HG02610 (cell line): Measurements from ENCODE around the gene WWTR1.
A peak's percentile ranks its signal among the peaks of the same experiment; 100 is the strongest.

ENCODE experiments used
- ATAC-seq: cut with Tn5 transposase; IDR thresholded peaks from one replicate; pipeline ENCODE4 v1.9.1; 2021; ENCODE audit warnings: mild to moderate bottlenecking, moderate library complexity; ENCODE audit not compliant: unreplicated experiment

Gene WWTR1

GRCh38 chr3:149538371-149538770, 119.5 kb downstream of the WWTR1 start:
- ATAC-seq, result no peak

DNA sequence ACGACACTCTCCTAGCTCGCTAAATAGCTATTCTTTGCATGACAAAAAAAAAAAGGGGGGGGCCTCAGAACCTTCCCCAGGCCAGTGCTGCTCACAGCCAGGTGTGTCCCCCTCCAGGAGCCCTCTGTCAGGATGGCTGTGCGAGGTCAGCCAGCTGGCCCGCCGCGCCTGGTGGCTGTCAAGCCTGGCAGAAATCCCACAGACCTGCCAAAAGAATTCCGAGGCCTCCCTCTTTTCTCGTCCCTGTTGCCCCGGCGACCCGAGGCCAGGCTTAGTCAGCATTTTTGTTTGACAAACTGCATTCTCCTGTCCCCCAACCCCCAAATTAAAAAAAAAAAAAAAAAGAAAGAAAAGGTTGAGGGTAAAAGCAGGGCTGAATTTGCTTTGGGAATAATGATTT, 121.4 kb downstream of the WWTR1 start:
- ATAC-seq, result no peak

DNA sequence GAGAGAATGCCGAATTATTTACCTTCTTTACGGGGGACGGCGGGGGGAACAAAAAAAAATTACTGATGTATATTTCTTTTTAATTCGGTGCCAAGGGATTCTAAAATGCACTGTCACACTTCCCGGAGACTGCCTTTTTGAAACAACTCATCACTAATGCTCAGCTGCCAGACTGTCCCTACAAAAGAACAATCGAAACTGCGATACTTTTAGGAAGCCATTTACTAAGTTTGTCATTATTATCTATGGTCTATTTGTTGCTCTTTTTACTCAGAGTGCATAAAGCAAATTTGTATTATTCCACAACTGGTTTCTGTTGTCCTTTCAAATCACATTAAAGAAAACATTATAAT, 122.5 kb downstream of the WWTR1 start:
- no peak for ATAC-seq

DNA sequence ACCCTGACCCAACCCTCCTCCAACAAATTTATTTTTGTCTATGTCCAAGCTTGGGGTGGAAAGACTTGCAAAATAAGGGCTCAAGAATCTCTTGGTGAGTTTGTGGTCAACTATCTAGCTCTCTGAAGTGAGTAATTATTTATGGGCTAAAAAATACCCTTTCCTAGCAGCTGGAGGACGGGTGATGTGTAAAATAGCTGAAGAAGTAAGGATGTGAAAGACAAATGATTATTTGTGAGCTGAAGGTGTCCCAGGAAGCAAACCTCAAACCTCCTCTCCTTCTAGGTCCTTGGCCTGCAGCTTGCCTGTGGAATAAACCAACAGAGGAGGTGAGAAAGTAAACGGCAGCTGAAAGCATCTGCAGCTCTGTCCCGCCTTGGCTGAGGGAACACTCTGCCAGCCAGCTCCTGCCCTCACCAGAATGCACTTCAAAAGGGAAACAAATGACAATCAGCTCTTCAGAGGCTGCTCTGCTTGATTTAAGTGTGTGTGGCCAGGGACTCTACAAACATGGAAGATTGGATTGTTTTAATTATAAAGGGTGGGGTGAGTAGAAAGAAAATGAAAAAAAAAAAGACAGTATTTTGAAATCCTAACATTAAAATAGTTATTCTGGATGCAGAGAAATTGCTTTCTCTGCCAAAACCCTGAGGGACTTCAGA, 123.0 kb downstream of the WWTR1 start:
- ATAC-seq, result no peak

DNA sequence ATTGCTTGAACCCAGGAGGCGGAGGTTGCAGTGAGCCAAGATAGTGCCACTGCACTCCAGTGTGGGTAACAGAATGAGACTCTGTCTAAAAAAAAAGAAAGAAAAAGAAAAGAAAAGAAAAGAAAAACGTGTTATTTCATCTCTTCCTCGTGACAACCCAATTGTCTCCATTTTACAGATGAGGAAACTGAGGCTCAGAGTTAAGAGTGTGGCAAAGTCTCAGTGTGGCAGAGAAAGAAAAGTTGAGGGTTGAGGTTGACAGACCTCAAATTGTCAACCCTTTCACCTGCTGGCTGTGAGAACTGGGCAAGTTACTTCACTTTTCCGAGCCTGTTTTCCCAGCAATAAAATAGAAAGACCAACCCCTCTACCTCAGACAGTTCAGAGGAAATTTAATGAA, 123.7 kb downstream of the WWTR1 start:
- no peak for ATAC-seq

DNA sequence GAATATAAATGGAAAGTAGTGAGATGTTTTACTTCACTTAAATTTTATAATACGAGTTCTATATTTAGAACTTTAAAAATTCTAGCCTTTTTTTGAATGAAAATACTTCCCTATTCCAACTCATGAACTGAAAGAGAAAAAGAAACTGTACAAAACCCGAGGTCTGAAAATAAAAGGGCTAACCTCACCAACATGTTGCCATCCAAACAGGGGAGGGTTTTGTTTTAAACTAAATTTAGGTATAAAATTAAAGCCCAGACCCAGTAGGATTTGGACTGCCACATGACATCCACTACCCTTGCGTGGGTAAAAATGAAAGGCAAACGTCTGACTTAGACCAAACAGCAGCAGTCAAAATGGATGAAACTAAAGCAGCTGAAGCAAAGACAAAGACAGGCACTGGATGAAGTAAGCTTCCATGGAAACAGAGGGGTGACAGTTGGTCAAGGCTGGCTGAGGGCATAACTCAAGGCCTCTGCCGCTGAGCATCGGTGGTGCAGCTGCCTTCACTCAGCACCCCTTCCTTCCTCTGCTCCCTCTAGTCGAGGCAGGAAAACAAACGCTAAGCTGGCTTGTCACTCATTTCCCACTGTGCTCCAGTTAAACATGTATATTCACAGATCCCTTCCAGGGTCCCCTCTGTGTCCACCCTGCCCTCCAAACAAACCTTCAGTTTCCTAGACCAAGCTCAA, 125.2 kb downstream of the WWTR1 start:
- peak; percentile 48 for ATAC-seq

DNA sequence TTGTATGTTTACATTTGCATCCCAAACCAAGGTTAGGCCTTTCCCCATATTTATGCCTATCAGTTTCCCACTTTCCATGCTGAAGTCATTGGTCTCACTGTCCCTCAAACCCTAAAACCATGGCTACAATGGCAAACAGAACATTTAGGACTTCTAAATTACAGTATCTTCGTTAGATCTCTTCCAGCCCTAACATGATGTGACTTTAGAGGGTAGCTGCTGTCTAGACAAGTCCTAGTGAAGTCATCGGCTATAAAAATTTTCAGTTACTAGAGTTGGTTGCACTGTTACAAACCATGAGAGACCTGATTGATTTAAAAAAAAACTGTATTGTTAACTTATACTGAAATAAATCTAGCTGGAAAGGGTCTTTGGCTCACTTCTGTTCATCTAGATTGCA, 128.7 kb downstream of the WWTR1 start:
- no peak for ATAC-seq

DNA sequence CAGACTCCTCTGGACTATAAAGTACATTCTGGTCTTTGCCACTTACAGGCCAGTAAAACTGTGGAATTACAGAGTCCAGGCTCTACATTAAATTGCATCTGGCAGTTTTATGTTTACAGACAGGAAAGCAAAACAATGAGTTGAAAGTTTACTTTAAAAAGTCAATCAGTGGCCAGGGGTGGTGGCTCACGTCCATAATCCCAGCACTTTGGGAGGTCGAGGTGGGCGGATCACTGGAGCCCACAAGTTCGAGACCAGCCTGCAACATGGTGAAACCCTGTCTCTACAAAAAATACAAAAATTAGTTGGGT, 129.5 kb downstream of the WWTR1 start:
- no peak for ATAC-seq

DNA sequence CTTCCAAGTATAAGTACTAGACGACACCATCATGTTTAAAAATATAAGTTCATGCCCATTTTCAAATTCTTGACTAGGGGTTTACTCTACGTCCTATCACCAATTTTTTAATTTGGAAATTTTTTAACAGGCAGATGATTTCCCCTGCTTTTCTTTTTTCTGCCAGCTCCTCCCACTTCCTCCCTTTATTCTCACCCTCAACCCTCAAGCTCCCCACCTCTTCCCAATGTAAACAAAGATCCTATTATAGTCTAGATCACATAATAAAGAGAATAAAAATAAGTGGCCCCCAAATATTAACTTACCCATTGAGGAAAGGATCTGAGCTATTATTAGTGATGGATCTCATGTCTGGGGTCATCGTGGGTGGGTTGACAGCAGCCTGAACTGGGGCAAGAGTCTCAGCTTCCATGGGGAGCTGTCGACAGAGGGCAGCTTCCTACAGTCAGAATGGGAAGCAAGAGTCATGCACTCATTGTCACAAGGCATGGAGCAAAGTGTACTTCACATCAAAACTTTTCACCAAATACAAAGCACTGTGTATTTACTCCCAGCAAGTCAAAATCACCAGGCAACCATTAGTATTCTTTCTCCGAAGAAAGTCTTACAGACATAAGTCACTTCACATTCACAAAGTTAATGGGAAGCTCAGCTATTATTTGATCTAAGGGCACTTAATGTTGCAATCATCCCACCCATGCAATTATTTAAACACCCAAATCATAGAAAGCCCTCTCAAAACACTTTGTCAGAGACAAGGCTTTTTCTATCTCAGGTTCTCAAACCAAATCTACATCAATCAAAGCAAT, 130.1 kb downstream of the WWTR1 start:
- ATAC-seq, result no peak

DNA sequence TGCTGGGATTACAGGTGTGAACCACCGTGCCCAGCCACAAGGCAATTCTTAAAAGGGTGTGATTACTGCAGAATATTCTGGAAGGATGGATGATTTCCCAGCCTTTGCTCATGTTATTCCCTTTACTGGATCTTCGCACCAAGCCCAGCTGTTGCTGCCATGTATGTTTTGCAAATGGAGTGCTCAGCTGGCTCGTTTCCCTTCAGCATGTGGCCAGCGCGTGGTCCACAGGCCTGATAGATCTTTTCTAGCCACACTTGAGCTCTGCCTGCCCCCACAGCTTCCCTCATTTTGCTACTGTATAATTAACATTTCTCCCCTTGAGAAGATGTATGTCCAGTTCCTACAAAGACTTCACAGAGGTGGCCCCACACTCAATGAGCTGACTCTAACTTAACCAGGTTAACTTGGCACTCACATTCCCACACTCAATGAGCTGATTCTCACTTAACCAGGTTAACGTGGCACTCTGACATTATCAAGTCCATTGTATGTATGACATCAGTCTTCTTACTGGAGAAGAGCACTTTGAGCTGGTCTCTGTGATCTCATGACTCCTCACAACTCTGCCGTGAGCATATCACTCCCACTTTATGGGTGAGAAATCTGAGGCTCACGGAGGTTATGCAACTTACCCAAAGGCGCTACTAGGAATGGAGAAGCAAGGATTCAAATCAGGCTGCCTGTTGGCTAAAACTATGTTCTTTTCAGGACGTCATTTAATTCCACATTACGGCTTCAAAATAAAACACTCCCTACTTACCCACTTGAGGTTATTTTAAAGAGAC, 134.1 kb downstream of the WWTR1 start:
- no peak for ATAC-seq

DNA sequence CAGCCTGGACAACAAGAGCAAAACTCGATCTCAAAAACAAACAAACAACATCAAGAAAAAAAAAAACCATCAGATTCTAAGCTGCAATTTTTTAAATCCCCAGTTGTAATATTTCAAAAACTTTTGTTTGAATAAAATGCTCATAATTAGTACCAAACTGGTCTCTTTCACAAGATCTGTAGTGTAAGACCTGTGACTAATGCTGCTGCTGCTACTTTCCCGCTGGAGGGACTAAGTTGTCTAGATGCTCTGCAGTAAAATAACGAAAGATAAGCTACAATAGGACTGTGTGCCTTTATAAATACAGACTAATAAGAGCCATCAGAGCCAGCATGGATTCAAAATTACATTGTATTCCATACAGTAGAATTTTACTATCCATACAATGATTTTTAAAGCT, 137.9 kb downstream of the WWTR1 start:
- ATAC-seq, result no peak

DNA sequence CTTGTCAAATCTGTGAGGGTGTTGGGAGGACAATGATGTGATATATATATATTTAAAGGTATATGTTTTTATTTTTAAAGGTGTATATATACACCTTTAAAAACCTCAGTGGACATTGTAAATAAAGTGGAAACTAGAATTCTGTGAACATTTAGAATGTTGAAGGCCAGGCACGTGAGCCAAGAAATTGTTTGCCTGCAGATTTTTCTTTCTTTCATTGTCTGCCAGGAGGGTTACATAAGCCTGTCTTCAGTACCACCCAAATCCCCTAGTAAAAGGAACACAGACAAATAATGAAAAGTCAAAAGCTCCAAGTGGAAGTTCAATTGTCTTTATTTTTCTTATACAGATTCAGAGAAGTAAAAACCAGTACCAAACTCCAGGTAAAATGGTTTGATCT, 140.9 kb downstream of the WWTR1 start:
- ATAC-seq, result no peak

DNA sequence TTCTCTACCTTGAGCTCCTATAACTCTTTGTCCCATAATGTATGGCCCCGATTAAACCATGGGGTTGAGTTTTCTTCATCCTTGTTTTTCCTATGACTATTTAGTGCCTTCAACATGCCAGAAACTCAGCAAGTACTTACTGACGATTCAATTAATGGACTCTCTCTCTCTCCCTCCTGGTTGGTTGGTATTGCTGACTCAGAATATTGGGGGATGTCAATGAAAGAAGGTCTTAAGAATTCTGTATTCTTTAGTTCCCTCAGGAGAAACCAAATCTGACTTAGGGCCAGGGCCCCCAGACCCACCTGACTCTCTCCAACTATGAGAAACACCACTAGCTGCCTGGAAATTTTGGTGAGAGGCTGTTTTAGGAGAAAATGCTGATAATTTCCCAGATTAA, 142.6 kb downstream of the WWTR1 start:
- ATAC-seq, result no peak

GRCh38 chr3:149514471-149514870, 143.4 kb downstream of the WWTR1 start:
- no peak for ATAC-seq

- ATAC-seq, result peak; percentile 82
Measured at GRCh38 chr3:149512073-149512782, 145.6 kb downstream of the WWTR1 start.

DNA sequence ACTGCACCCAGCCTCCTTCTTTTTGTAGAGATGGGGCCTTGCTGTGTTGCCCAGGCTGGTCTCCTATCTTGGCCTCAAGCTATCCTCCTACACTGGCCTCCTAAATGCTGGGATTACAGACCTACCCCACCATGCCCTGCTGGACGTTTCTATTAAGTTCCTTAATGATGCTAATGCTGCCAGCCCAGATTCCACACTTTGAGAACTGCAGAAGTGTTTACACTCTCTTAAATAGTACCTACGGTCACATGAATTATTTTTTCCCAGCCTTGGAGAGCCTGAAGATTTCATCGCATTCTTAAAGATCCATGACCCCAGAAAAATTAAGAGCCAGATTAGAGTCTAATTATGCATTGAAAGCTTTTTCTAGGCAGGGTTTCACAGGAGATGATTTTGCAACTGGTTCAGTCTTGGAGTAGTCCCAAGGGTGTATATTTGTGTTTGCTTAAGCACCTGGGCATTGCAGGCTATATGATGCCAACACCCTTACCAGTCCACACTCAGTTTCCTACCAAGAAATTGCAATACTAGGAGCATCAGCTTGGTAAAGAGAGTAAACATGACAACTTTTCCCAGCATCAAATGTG, 146.7 kb downstream of the WWTR1 start:
- ATAC-seq, result no peak

- ATAC-seq, result no peak
Measured at GRCh38 chr3:149510480-149510879, 147.3 kb downstream of the WWTR1 start.

GRCh38 chr3:149509526-149509925, 148.3 kb downstream of the WWTR1 start:
- no peak for ATAC-seq

GRCh38 chr3:149507491-149508324, 150.1 kb downstream of the WWTR1 start:
- ATAC-seq, result no peak

GRCh38 chr3:149506965-149507364, 150.9 kb downstream of the WWTR1 start:
- ATAC-seq, result no peak
